Regular cardiac myocyte (primary cell): ENCODE results near the gene SH3D21. TPM values are rescaled to one million over a fixed set of nuclear protein-coding genes. Genes with fewer than 3 reads are reported as not detected.

Experiments used
- total RNA-seq: library from RNA; depleted of rRNA; stranded (reverse); fragments of >200 nt; gene quantifications from 2 replicates; pipeline ENCODE4 v1.2.3, GENCODE V29; 2014

Gene SH3D21
- total RNA-seq: 3.6 and 8.5 TPM in 2 replicates

GRCh38 chr1:36306210-36306901, at the start of gene SH3D21:
TSS of gene SH3D21 (plus strand) at chr1:36306368. CDS start at chr1:36306421, 53 bp downstream.

GRCh38 chr1:36323636-36324352, 17.6 kb downstream of the SH3D21 start, which contains the start of gene EVA1B:
TSS of gene EVA1B (minus strand) at chr1:36323645. CDS start at chr1:36323037, 608 bp downstream.

Other genes starting within 250 kb of the SH3D21 start
- gene TEKT2, start 222.3 kb upstream of the SH3D21 start, total RNA-seq: 0.28 TPM in 1 of 2 replicates, not detected in the other
- gene ADPRS, start 217.5 kb upstream of the SH3D21 start, total RNA-seq: 38.7 and 39.7 TPM in 2 replicates
- gene COL8A2, start 181.1 kb upstream of the SH3D21 start, total RNA-seq: 0.58 and 2.0 TPM in 2 replicates
- 103 and 114 TPM in 2 replicates for gene TRAPPC3, start 156.9 kb upstream of the SH3D21 start, total RNA-seq
- gene MAP7D1, start 150.2 kb upstream of the SH3D21 start, total RNA-seq: 62.0 and 90.5 TPM in 2 replicates
- 67.9 and 150 TPM in 2 replicates for gene THRAP3, start 81.9 kb upstream of the SH3D21 start, total RNA-seq
- gene EVA1B, start 17.3 kb downstream of the SH3D21 start, total RNA-seq: 126 and 177 TPM in 2 replicates
- gene STK40, start 79.6 kb downstream of the SH3D21 start, total RNA-seq: 7.6 and 18.6 TPM in 2 replicates
- 9.6 and 43.3 TPM in 2 replicates for gene LSM10, start 91.5 kb downstream of the SH3D21 start, total RNA-seq
- gene OSCP1, start 144.1 kb downstream of the SH3D21 start, total RNA-seq: 7.1 and 14.7 TPM in 2 replicates
- 44.5 and 88.0 TPM in 2 replicates for gene MRPS15, start 158.0 kb downstream of the SH3D21 start, total RNA-seq
- under 0.01 TPM in 1 of 2 replicates, not detected in the other for gene CSF3R, start 176.5 kb downstream of the SH3D21 start, total RNA-seq